ENCODE results near the gene MMP1.
"Not testable (repeated sequence)": the region's sequence is repeated elsewhere in the genome, so short reads cannot be mapped to it uniquely, and the experiment has no call there.

MMP1 gene

GRCh38 chr11:102760344-102761035 lies 37.5 kb downstream of the MMP1 start:
- DNase-seq (ENCODE audit: low spot score), result peak; percentile 83

GRCh38 chr11:102757823-102758549 lies 40.0 kb downstream of the MMP1 start:
- peak; percentile 35 for DNase-seq (ENCODE audit: low spot score)

- DNase-seq (ENCODE audit: low spot score), result no peak
Measured at GRCh38 chr11:102753267-102753666, 44.7 kb downstream of the MMP1 start.

DNA sequence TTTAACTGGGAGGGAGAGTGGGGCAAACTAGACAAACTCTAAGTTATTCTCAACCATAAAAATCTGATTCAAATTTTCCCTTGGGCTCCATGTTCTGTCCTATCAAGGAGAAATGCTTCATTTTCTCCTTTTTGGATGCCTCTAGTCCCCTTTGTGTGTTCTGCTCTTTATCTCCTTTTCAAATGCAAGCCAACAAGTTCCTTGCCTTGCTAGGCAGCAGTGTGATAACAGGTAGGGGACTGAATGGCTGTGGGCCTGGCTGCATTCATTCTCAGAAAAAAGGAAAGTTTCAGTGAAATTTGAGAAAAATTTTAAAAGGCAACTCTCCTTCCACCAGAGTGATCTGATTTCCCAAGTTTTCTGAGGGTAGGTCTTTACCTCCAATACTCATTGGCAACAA lies 46.3 kb downstream of the MMP1 start:
- no peak for DNase-seq (ENCODE audit: low spot score)

GRCh38 chr11:102749101-102749722 lies 48.7 kb downstream of the MMP1 start:
- no peak for DNase-seq (ENCODE audit: low spot score)

DNA sequence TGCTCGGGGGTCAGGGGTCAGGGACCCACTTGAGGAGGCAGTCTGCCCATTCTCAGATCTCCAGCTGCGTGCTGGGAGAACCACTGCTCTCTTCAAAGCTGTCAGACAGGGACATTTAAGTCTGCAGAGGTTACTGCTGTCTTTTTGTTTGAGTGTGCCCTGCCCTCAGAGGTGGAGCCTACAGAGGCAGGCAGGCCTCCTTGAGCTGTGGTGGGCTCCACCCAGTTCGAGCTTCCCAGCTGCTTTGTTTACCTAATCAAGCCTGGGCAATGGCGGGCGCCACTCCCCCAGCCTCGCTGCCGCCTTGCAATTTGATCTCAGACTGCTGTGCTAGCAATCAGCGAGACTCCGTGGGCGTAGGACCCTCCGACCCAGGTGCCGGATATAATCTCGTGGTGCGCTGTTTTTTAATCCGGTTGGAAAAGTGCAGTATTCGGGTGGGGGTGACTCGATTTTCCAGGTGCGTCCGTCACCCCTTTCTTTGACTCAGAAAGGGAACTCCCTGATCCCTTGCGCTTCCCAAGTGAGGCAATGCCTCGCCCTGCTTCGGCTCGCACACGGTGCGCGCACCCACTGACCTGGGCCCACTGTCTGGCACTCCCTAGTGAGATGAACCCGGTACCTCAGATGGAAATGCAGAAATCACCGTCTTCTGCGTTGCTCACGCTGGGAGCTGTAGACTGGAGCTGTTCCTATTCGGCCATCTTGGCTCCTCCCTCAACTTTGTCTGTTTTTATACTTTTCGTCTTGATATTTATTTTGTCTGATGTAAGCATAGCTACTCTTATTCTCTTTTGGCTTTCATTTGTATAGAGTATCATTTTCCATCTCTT lies 51.0 kb downstream of the MMP1 start:
- not testable (repeated sequence) for DNase-seq (ENCODE audit: low spot score)

All from GM03348 (cell line).